NCI-H2227 (cell line): ENCODE results near the gene NEURL1B.
"Not testable (repeated sequence)": the region's sequence is repeated elsewhere in the genome, so short reads cannot be mapped to it uniquely, and the experiment has no call there.

Source experiments
- DNase-seq: peaks from one replicate; lab custom pipeline; 2025; ENCODE audit not compliant: unreplicated experiment; lab: John Stamatoyannopoulos, UW

NEURL1B gene

DNA sequence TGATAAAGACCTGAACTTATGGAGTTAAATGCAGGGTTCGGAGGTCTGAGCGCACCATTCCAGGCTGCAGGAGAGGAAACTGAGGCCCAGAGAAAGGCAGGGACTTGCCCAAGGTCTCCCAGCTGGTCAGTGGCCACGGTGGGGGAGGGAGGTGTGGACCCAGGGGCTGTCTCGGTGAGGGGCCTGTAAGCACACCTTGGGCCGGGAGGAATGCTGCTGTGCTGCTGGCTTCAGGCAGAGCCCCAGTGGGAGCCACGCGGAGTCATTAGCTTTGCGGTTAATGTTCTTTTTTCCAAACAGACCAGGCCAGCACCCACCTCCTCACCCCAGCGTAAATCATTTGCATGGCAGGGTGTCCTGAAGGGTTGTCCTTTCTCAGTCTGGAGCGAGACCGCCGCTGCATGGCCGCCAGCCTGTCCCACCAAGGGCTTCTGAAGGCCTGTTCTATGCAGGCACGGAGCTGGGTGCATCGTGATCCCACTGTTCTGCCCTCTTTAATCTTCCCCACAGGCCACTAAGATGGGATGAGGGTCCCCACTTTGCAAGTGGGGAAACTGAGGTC, 35.9 kb downstream of the NEURL1B start:
- no peak for DNase-seq

- DNase-seq: not testable (repeated sequence)
These were observed 37.4 kb downstream of the NEURL1B start for GRCh38 chr5:172678362-172678874.

GRCh38 chr5:172678902-172679301, 37.8 kb downstream of the NEURL1B start:
- peak; percentile 20 for DNase-seq

DNA sequence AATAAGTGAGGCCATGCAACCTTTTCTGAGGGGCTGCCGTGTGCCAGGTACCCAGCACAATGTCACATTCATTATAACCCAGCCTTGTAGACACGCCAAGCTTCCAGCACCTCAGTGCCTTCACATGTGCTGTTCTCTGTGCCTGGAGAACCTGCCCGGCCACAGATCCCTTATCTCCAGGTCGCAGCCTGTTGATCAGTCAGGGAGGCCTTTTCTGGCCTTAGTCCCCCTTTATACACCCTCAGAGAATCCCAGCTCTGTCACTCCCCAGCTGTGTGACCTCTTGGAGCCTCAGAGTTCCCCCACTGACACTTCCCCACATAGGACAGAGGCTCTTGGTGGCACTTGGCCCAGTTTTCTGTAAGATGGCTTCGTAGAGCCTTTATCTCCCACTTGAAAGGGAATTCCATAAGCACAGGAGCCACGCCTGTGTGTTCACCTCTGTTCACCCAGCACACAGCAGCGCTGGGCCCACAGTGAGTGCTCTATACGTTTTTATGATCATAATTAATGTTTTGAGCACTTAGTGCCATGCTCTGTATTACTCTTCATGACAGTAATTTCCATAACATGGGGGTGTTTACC, 38.7 kb downstream of the NEURL1B start:
- DNase-seq: no peak

GRCh38 chr5:172680921-172681320, 39.9 kb downstream of the NEURL1B start:
- DNase-seq: no peak

GRCh38 chr5:172681421-172681820, 40.4 kb downstream of the NEURL1B start:
- no peak for DNase-seq

DNA sequence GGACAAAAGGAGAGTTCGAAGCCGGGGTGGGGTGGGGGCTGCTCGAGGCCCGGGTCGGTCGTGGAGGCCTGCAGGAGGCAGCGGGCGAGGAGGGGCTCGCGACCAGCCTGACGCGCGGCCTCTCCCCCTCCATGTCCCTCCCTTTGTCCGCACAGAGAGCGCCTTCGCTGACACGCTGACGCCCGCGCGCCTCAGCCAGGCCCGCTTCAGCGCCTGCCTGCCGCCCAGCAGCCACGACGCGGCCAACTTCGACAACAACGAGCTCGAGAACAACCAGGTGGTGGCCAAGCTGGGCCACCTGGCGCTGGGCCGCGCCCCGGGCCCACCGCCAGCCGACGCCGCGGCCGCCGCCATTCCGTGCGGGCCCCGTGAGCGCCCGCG, 42.2 kb downstream of the NEURL1B start:
- DNase-seq: no peak

DNA sequence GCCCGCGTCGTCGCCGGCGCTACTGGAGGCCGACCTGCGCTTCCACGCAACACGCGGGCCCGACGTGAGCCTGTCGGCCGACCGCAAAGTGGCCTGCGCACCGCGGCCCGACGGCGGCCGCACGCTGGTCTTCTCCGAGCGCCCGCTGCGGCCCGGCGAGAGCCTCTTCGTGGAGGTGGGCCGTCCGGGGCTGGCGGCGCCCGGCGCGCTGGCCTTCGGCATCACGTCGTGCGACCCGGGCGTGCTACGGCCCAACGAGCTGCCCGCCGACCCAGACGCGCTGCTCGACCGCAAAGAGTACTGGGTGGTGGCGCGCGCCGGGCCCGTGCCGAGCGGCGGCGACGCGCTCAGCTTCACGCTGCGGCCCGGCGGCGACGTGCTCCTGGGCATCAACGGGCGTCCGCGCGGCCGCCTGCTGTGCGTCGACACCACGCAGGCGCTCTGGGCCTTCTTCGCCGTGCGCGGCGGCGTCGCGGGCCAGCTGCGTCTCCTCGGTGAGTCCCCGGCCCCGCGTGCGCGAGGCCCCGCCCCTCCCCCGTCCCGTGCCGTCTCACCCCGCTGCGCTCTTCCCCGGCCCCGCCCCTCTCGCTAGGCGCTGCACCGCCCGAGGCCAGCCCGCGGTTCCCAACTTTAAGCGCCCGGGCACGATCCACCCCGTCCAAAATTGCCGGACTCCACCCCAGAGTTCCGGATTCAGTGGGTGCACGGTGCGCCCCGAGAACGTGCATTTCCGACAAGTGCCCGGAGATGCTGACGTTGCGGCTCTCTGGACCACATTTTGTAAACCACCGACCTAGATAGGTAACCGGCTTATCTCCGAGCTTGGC, 42.8 kb downstream of the NEURL1B start:
- no peak for DNase-seq

DNA sequence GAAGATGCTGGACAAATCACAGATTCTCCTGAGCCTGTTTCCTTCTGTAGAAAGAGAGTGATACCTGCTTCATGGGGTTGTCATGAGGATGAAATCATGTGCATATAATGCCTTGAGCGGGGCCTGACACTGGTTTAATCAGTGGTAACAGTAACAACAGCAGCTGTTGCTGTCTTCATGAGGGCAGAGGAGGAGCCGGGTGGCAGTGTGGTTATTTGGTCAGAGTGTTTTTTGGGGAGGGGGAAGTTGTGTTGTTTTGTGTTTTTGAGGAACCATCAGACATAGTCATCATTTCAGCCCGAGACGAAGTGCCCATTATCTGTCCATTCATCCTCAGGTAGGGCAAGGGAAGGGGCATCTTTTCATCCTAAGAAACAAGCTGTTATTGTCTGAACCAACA, 44.0 kb downstream of the NEURL1B start:
- no peak for DNase-seq

DNA sequence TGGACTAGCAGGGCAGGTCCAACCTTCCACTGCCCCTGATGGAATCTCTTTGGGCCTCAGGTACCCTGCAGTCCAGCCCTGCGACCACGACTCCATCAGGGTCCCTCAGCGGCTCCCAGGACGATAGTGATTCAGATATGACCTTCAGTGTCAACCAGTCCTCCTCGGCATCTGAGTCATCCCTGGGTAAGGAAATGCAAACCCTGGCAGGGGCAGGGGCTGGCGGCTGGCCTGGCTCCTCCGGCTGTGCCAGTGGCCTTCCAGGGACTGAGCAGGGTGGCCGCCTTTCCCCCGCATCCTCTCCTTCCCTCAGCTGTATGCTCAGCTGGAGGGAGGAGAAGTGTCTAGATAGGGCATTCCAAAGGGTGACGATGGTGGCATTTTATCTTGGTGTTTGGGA, 45.0 kb downstream of the NEURL1B start:
- DNase-seq: no peak

DNA sequence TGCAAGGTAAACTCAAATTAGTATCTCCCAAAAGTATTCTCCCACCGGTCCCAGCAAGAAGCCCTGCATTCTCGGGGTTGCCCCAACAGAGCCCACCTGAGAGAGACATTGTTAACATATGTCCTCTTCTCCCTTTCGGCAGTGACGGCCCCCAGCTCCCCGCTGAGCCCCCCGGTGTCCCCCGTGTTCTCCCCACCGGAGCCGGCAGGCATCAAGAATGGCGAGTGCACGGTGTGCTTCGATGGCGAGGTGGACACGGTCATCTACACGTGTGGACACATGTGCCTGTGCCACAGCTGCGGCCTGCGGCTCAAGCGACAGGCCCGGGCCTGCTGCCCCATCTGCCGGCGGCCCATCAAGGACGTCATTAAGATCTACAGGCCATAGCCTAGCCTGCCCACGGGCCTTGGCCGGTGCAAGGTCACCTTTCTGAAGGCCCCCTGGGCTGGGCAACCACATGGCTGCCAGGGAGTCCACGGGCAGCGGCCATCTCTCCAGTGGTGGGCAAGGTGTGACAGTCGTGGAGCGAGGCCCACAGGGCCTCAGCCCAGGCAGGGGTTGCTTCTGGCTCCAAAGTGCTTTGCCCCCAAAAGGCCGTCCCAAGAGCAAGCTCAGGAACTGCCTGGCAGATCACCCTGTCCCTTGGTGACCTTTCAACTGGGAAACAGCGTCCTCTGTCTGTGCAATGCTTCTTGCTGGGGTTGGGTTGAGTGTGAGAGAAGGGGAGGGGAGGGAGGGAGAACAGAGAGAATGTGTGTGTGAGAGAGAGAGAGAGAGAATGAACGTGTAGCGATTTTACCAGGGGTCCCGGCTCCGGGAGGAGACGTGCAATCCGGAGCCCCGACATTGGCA, 45.7 kb downstream of the NEURL1B start:
- DNase-seq: no peak

DNA sequence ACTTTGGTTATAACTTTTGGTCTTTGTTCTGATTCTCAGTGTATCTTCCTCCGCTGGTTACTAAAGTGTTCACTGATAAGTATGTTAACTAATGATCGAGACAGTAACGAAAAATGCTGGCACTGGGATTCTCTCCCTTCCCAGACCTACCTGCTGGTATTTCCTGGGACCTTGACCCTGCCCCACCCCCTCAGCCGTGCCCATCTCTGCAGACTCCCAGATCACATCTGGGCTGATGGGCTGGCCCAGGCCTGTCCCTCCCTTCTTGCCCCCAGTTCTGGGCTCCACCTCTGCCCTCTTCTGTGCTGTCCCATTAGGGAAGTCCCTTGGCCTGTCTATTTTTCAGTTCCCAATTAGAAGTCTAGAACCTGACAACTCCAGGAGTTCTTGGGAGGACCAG, 46.9 kb downstream of the NEURL1B start:
- DNase-seq: no peak

GRCh38 chr5:172688349-172689217, 47.5 kb downstream of the NEURL1B start:
- DNase-seq: no peak

GRCh38 chr5:172689218-172689572, 48.1 kb downstream of the NEURL1B start:
- no peak for DNase-seq

DNA sequence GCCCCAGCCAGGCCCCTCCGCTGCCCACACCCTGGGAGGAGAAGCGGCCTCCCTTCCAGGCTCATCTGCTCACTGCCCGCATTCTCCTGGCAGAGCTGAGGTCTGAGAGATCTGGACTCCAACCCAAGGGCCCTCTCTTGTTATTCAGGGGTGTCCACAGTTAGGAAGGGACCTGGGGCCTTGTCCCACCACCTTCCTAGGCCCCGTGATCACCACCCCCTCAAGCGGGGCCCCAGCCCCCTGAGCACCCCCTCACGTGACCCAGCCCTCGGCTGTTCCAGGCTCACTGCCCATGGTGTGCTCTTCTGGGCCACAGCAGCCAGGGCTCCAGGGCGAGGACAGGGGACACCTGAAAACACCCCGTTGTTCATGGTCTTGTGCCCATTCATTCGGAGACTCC, 48.7 kb downstream of the NEURL1B start:
- no peak for DNase-seq

DNA sequence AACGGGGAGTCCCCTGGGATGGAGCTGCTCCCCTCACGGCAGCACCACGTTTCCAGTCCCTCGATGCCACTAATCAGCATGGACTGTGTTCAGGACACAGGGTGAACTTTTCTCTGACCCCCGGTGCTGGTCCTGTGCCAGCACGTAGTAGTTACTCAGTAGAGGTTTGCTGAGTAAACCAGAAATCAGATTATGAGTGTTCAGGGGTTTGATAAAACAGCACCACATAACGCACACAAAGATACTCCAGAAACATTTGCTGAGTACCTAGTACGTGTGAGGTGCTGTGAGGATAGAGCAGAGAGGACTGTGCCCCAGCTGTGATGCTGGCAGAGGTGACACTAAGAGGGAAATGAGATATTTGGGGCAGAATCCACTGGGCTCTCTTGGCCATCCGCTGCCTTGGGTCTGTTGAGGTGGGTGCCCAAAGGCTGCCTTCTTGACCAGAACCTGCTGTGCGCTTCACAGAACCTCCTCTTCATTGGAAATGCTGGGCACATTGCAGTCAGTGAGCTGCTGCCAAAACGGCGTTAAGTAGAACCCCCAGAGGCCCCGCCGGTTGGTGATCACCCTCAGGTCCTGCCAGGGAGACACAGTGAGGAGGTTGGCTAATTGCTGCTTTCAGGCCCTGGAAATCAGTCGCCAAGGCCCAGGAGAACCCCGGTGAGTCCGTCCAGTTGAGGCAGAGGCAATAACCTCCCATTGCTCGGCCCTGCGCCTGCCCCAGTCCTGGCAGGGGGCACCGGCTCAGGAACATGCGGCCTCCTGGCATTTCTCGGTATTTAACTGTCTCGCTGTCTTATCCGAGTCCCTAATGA, 49.4 kb downstream of the NEURL1B start:
- no peak for DNase-seq

DNA sequence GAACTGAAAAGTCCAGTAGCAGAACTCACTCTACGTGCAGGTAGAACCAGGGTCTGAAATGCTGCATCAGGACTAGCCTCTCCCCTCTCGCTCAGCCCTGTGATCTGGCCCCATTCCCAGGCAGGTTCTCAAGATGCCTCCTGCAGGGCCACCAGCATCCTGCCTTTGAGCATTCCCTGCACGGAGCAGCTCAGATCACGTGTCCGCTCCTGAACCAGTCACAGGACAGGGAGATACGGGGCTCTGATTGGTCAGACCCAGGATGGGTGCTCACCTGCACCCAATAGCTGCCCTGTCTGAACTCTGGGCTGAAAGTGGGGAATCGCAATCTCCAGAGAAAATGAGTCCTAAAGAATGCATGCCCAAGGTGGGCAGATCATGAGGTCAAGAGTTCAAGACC, 50.8 kb downstream of the NEURL1B start:
- DNase-seq: no peak

DNA sequence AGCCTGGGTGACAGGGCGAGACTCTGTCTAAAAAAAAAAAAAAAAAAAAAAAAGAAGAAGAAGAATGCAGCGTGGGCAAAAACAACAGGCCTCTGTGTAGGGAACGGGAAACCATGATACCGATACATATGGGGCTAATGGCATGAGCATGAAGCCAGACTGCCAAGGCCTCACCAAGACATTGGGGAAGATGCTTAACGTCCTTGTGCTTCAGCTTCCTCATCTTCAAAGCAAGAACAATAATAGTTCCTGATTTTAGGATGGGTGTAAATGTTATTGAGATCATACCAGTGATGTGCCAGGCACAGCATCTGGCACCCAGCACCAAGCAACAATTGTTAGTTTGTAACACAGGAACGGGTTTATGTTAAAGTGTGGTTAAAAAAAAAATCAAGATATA, 51.4 kb downstream of the NEURL1B start:
- DNase-seq: no peak

- no peak for DNase-seq
These were observed 51.9 kb downstream of the NEURL1B start for GRCh38 chr5:172692981-172693380.

GRCh38 chr5:172694061-172694460, 53.0 kb downstream of the NEURL1B start:
- no peak for DNase-seq
